PC-9 (cell line): ENCODE results near the gene RIN1.
"Not testable (repeated sequence)": the region's sequence is repeated elsewhere in the genome, so short reads cannot be mapped to it uniquely, and the experiment has no call there.

ENCODE experiments used
- CTCF ChIP-seq: fragments of 200-600 bp; sonication (generic); conservative IDR thresholded peaks from 2 replicates; pipeline ENCODE4 v1.6.1; 2017; ENCODE audit warnings: mixed run types, antibody characterized with exemption, mild to moderate bottlenecking, moderate library complexity
- EZH2 ChIP-seq: fragments of 200-600 bp; sonication (generic); IDR thresholded peaks from 2 replicates; pipeline ENCODE4 v1.8.0; 2017; ENCODE audit warnings: antibody characterized with exemption, low read depth

- TF ChIP-seq CTCF, EZH2: not testable (repeated sequence)
Measured at GRCh38 chr11:66350560-66351235, 14.5 kb upstream of the RIN1 start.
